Parathyroid adenoma (tissue), 2 donors: ENCODE results near the gene CATSPER3.

ENCODE experiments used
- H2AFZ ChIP-seq: fragments of 300-600 bp; sonication (generic); one replicate; pipeline ENCODE4 v1.7.0; 2017; ENCODE audit warnings: antibody characterized with exemption, mild to moderate bottlenecking
- H3K27ac ChIP-seq: fragments of 300-600 bp; sonication (generic); one replicate; pipeline ENCODE4 v1.7.0; 2017
- H3K27me3 ChIP-seq: fragments of 300-600 bp; sonication (generic); one replicate; pipeline ENCODE4 v1.7.0; 2017; ENCODE audit warnings: low read length; ENCODE audit not compliant: control insufficient read depth, insufficient read depth
- H3K36me3 ChIP-seq: fragments of 300-600 bp; sonication (generic); one replicate; pipeline ENCODE4 v1.7.0; 2017; ENCODE audit warnings: low read length; ENCODE audit not compliant: control insufficient read depth, insufficient read depth
- H3K4me1 ChIP-seq: fragments of 300-600 bp; sonication (generic); one replicate; pipeline ENCODE4 v1.7.0; 2017; ENCODE audit warnings: control low read depth
- H3K4me2 ChIP-seq: fragments of 300-600 bp; sonication (generic); one replicate; pipeline ENCODE4 v1.7.0; 2017; ENCODE audit warnings: low read length
- H3K4me3 ChIP-seq: fragments of 300-600 bp; sonication (generic); one replicate; pipeline ENCODE4 v1.7.0; 2017; ENCODE audit warnings: low read depth, low read length
- H3K79me2 ChIP-seq: fragments of 300-600 bp; sonication (generic); one replicate; pipeline ENCODE4 v1.7.0; 2017; ENCODE audit warnings: control low read depth
- H3K9ac ChIP-seq: fragments of 300-600 bp; sonication (generic); one replicate; pipeline ENCODE4 v1.7.0; 2017; ENCODE audit warnings: mild to moderate bottlenecking
- H3K9me3 ChIP-seq: fragments of 300-600 bp; sonication (generic); one replicate; pipeline ENCODE4 v1.7.0; 2017; ENCODE audit warnings: low read length; ENCODE audit not compliant: control insufficient read depth
- CTCF ChIP-seq: fragments of 300-600 bp; sonication (generic); IDR thresholded peaks from one replicate; pipeline ENCODE4 v1.7.0; 2017; ENCODE audit warnings: antibody characterized with exemption, mild to moderate bottlenecking
- donor health status: primary hyperparathyroidism.

The CATSPER3 gene

GRCh38 chr5:135048286-135048685 lies 80.6 kb downstream of the CATSPER3 start:
- Histone ChIP-seq H3K27ac (no peak overlapping the region), H3K27me3 (peaks cover 5% of the 10 kb centered on the region), H3K36me3 (no peaks in the 10 kb centered on the region), H3K9me3 (no peaks in the 10 kb centered on the region), H2AFZ (no peak overlapping the region), H3K4me3 (no peak overlapping the region), H3K4me1 (no peaks in the 10 kb centered on the region), H3K4me2 (no peak overlapping the region), H3K9ac (no peak overlapping the region), H3K79me2 (no peaks in the 10 kb centered on the region)
- TF ChIP-seq CTCF = no peak

- no peak overlapping the region for H2AFZ ChIP-seq
- H3K9me3 ChIP-seq = no peaks in the 10 kb centered on the region
- no peak for TF ChIP-seq CTCF
- H3K79me2 ChIP-seq = no peaks in the 10 kb centered on the region
- H3K4me2 ChIP-seq = no peak overlapping the region
- H3K4me3 ChIP-seq = no peak overlapping the region
- no peaks in the 10 kb centered on the region for H3K36me3 ChIP-seq
- H3K27ac ChIP-seq = no peak overlapping the region
- peaks cover 5% of the 10 kb centered on the region for H3K27me3 ChIP-seq
- no peak overlapping the region for H3K9ac ChIP-seq
- H3K4me1 ChIP-seq = no peaks in the 10 kb centered on the region
Measured at GRCh38 chr5:135048930-135049329, 81.2 kb downstream of the CATSPER3 start.

GRCh38 chr5:135050244-135050767 lies 82.6 kb downstream of the CATSPER3 start:
- no peak for TF ChIP-seq CTCF
- Histone ChIP-seq H3K27me3 (peaks cover 5% of the 10 kb centered on the region), H3K79me2 (no peaks in the 10 kb centered on the region), H3K27ac (no peak overlapping the region), H3K4me2 (no peak overlapping the region), H3K9me3 (no peaks in the 10 kb centered on the region), H3K4me1 (no peaks in the 10 kb centered on the region), H3K4me3 (no peak overlapping the region), H2AFZ (peak overlapping the region; percentile 28), H3K36me3 (no peaks in the 10 kb centered on the region), H3K9ac (no peak overlapping the region)

- TF ChIP-seq CTCF = no peak
- H3K4me1 ChIP-seq = no peaks in the 10 kb centered on the region
- H3K27ac ChIP-seq = no peak overlapping the region
- H3K4me2 ChIP-seq = no peak overlapping the region
- no peak overlapping the region for H3K4me3 ChIP-seq
- H3K27me3 ChIP-seq = peaks cover 5% of the 10 kb centered on the region
- H3K9me3 ChIP-seq = no peaks in the 10 kb centered on the region
- H3K36me3 ChIP-seq = no peaks in the 10 kb centered on the region
- no peaks in the 10 kb centered on the region for H3K79me2 ChIP-seq
- H2AFZ ChIP-seq = no peak overlapping the region
- no peak overlapping the region for H3K9ac ChIP-seq
Measured at GRCh38 chr5:135051399-135051798, 83.7 kb downstream of the CATSPER3 start.

GRCh38 chr5:135051872-135052271 lies 84.2 kb downstream of the CATSPER3 start:
- H3K9ac ChIP-seq = no peak overlapping the region
- no peak overlapping the region for H3K4me2 ChIP-seq
- H3K27me3 ChIP-seq = peaks cover 5% of the 10 kb centered on the region
- no peaks in the 10 kb centered on the region for H3K9me3 ChIP-seq
- H2AFZ ChIP-seq = no peak overlapping the region
- H3K27ac ChIP-seq = no peak overlapping the region
- no peaks in the 10 kb centered on the region for H3K4me1 ChIP-seq
- no peak for TF ChIP-seq CTCF
- H3K4me3 ChIP-seq = no peak overlapping the region
- no peaks in the 10 kb centered on the region for H3K36me3 ChIP-seq
- H3K79me2 ChIP-seq = no peaks in the 10 kb centered on the region
